HepG2 (cell line): ENCODE results near the gene SDC4. TPM values are rescaled to one million over a fixed set of nuclear protein-coding genes. Genes with fewer than 3 reads are reported as not detected.
A peak's percentile ranks its signal among the peaks of the same experiment; 100 is the strongest.

ENCODE experiments used
- ARNT ChIP-seq: fragments of 450-650 bp; IDR thresholded peaks from 2 replicates; pipeline ENCODE4 v1.6.1; 2017
- BRCA1 ChIP-seq: sonication (generic); formaldehyde crosslinking; IDR thresholded peaks from 2 replicates; pipeline ENCODE4 v1.4.0; 2020; ENCODE audit warnings: missing genetic modification reagents
- CBX2 ChIP-seq, 2 experiments: fragments of 200-600 bp in 1 of 2; sonication (generic); formaldehyde crosslinking in 1 of 2; IDR thresholded peaks; 2 replicates each; pipeline versions ENCODE4 v1.7.0 to v1.8.1; 2018 to 2022; ENCODE audit warnings: low read depth in 2 of 2, low read length in 1 of 2, mild to moderate bottlenecking in 1 of 2, missing genetic modification reagents in 1 of 2
- GMEB1 ChIP-seq: sonication (generic); formaldehyde crosslinking; IDR thresholded peaks from 2 replicates; pipeline ENCODE4 v1.5.1; 2020; ENCODE audit warnings: missing genetic modification reagents, mild to moderate bottlenecking, borderline replicate concordance
- HNRNPH1 ChIP-seq: fragments of 200-400 bp; formaldehyde crosslinking; optimal IDR thresholded peaks from 2 replicates; pipeline ENCODE3; 2017; ENCODE audit warnings: mild to moderate bottlenecking, low read depth, low read length
- IKZF4 ChIP-seq: sonication (generic); formaldehyde crosslinking; IDR thresholded peaks from 2 replicates; pipeline ENCODE4 v1.5.1; 2020; ENCODE audit warnings: borderline replicate concordance, mild to moderate bottlenecking, low read depth, missing genetic modification reagents; ENCODE audit errors: not compliant biosample characterization
- KDM3A ChIP-seq: IDR thresholded peaks from 2 replicates; pipeline ENCODE4 v1.6.1; 2018; ENCODE audit warnings: low read depth, missing compliant biosample characterization
- KDM4B ChIP-seq: sonication (generic); formaldehyde crosslinking; IDR thresholded peaks from 2 replicates; pipeline ENCODE4 v1.4.0; 2020; ENCODE audit warnings: missing genetic modification reagents
- MBD4 ChIP-seq: IDR thresholded peaks from 2 replicates; pipeline ENCODE4 v1.6.1; 2012; ENCODE audit warnings: low read length, inconsistent platforms, borderline replicate concordance
- NFIC ChIP-seq: IDR thresholded peaks from 2 replicates; pipeline ENCODE4 v1.6.1; 2012; ENCODE audit warnings: mild to moderate bottlenecking, low read length, inconsistent platforms
- PBX3 ChIP-seq: sonication (generic); formaldehyde crosslinking; IDR thresholded peaks from 2 replicates; pipeline ENCODE4 v1.8.1; 2023; ENCODE audit warnings: missing genetic modification reagents, inconsistent platforms, borderline replicate concordance
- SIN3A ChIP-seq: IDR thresholded peaks from 2 replicates; pipeline ENCODE4 v1.6.1; 2011; ENCODE audit warnings: low read depth, mild to moderate bottlenecking, control low read depth, low read length, borderline replicate concordance
- THYN1 ChIP-seq: sonication (generic); formaldehyde crosslinking; IDR thresholded peaks from 2 replicates; pipeline ENCODE4 v1.8.1; 2023; ENCODE audit warnings: low read depth, mild to moderate bottlenecking, moderate library complexity, missing genetic modification reagents, borderline replicate concordance
- ZBTB7B ChIP-seq: sonication (generic); formaldehyde crosslinking; IDR thresholded peaks from 2 replicates; pipeline ENCODE4 v1.4.0; 2020; ENCODE audit warnings: missing genetic modification reagents
- ZNF367 ChIP-seq: sonication (generic); formaldehyde crosslinking; IDR thresholded peaks from 2 replicates; pipeline ENCODE4 v1.4.0; 2020; ENCODE audit warnings: missing genetic modification reagents, borderline replicate concordance
- ZNF629 ChIP-seq: sonication (generic); formaldehyde crosslinking; conservative IDR thresholded peaks from 2 replicates; pipeline ENCODE4 v1.5.0; 2020; ENCODE audit warnings: missing genetic modification reagents
- ZNF672 ChIP-seq: sonication (generic); formaldehyde crosslinking; IDR thresholded peaks from 2 replicates; pipeline ENCODE4 v1.8.1; 2022; ENCODE audit warnings: missing genetic modification reagents
- ZNF879 ChIP-seq: sonication (generic); formaldehyde crosslinking; IDR thresholded peaks from 2 replicates; pipeline ENCODE4 v1.8.1; 2023; ENCODE audit warnings: missing genetic modification reagents
- ZZZ3 ChIP-seq: sonication (generic); formaldehyde crosslinking; IDR thresholded peaks from 2 replicates; pipeline ENCODE4 v1.4.0; 2020; ENCODE audit warnings: missing genetic modification reagents, mild to moderate bottlenecking, borderline replicate concordance
- polyA plus RNA-seq, 8 experiments: library from polyadenylated mRNA; depleted of rRNA in 3 of 8; stranded (reverse) in 7 of 8; unstranded in 1 of 8; fragments of >200 nt; fragmentation: Illumina TruSeq in 4 of 8; extraction: Trizol in 4 of 8; gene quantifications; 2 replicates each; pipeline versions ENCODE4 v1.2.1 to v1.2.3, GENCODE V29; 2011 to 2016; ENCODE audit warnings: low read depth in 4 of 8, missing spikeins in 1 of 8, mixed read lengths in 1 of 8; ENCODE audit not compliant: insufficient read depth in 1 of 8
- total RNA-seq, 5 experiments: library from RNA; depleted of rRNA; stranded (reverse); fragments of >200 nt; fragmentation: Illumina TruSeq; extraction: Trizol; gene quantifications; 2 replicates each; pipeline ENCODE4 v1.2.3, GENCODE V29; 2016; ENCODE audit warnings: low read depth in 1 of 5
- TF ChIP-seq, protein P1 (sequence below): IDR thresholded peaks from 2 replicates; pipeline ENCODE4 v1.6.1; 2016; ENCODE audit warnings: mild to moderate bottlenecking
- TF ChIP-seq, protein P2 (sequence below): sonication (generic); formaldehyde crosslinking; IDR thresholded peaks from 2 replicates; pipeline ENCODE4 v1.4.0; 2020; ENCODE audit warnings: missing genetic modification reagents; ENCODE audit errors: not compliant biosample characterization
- TF ChIP-seq, protein P3 (sequence below): sonication (generic); formaldehyde crosslinking; IDR thresholded peaks from 2 replicates; pipeline ENCODE4; 2020; ENCODE audit warnings: missing genetic modification reagents, mild to moderate bottlenecking, borderline replicate concordance

The SDC4 gene
- total and polyA plus RNA-seq, 2 of the 13 experiments (the other 11 are each of a cell fraction or from before 2014, with no cell fraction given) = 49.0 to 65.1 TPM

DNA sequence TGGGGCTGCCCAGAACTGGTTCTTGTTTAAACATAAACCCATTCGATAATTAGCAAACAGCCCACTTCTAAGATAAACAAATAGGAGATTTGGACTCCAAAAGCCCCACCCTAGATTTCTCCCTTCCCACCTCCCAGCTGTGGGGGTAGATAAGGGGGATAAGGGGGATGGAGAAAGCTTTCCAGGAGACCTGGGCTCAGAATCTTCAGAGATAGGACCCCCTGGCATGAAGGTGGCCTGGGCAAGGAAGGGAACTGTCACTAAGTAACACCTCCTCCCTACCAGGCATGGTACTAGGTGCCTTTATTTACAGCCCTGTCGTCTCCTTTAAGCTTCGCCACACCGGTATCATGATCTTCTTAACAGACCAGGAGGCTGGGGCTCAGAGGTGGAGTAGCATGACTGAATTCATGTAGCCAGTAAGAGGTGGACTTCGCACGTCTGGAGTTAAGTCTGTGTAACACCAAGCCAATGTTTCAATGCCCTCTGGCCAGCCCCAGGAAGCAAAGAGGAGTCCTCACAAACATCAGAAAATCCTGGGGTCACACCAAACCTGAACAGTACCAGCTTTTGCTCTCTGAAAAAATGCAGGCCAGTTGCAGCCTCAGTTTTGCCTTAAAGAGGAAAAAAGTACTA is 4.6 kb downstream of the SDC4 start (continued):
- TF ChIP-seq PBX3 (CRISPR knock-in tag) (no peak), KDM4B (CRISPR knock-in tag) (no peak; the same call in 1 of the 2 replicates), ARNT (no peak), ZNF672 (no peak), BRCA1 (CRISPR knock-in tag) (no peak), KDM3A (no peak), ZNF879 (no peak), ZNF629 (CRISPR knock-in tag) (no peak; the same call in 1 of the 2 replicates), THYN1 (no peak), ZZZ3 (CRISPR knock-in tag) (no peak), NFIC (no peak; the same call in 1 of the 2 replicates), SIN3A (no peak), IKZF4 (CRISPR knock-in tag) (no peak), HNRNPH1 (no peak), GMEB1 (no peak), ZNF367 (CRISPR knock-in tag) (no peak), ZBTB7B (CRISPR knock-in tag) (no peak), CBX2 (IDR thresholded peaks at IDR 0.05; ENCODE audit: low read depth, low read length) (no peak), CBX2 (CRISPR knock-in tag; IDR thresholded peaks at IDR 0.05; ENCODE audit: low read depth) (no peak), MBD4 (no peak)
- TF ChIP-seq, protein P1, sequence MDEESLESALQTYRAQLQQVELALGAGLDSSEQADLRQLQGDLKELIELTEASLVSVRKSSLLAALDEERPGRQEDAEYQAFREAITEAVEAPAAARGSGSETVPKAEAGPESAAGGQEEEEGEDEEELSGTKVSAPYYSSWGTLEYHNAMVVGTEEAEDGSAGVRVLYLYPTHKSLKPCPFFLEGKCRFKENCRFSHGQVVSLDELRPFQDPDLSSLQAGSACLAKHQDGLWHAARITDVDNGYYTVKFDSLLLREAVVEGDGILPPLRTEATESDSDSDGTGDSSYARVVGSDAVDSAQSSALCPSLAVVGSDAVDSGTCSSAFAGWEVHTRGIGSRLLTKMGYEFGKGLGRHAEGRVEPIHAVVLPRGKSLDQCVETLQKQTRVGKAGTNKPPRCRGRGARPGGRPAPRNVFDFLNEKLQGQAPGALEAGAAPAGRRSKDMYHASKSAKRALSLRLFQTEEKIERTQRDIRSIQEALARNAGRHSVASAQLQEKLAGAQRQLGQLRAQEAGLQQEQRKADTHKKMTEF = peak; percentile 69; the same call in 1 of the 2 replicates
- TF ChIP-seq, protein P2, sequence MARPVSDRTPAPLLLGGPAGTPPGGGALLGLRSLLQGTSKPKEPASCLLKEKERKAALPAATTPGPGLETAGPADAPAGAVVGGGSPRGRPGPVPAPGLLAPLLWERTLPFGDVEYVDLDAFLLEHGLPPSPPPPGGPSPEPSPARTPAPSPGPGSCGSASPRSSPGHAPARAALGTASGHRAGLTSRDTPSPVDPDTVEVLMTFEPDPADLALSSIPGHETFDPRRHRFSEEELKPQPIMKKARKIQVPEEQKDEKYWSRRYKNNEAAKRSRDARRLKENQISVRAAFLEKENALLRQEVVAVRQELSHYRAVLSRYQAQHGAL (CRISPR knock-in tag) = no peak
- TF ChIP-seq, protein P3, sequence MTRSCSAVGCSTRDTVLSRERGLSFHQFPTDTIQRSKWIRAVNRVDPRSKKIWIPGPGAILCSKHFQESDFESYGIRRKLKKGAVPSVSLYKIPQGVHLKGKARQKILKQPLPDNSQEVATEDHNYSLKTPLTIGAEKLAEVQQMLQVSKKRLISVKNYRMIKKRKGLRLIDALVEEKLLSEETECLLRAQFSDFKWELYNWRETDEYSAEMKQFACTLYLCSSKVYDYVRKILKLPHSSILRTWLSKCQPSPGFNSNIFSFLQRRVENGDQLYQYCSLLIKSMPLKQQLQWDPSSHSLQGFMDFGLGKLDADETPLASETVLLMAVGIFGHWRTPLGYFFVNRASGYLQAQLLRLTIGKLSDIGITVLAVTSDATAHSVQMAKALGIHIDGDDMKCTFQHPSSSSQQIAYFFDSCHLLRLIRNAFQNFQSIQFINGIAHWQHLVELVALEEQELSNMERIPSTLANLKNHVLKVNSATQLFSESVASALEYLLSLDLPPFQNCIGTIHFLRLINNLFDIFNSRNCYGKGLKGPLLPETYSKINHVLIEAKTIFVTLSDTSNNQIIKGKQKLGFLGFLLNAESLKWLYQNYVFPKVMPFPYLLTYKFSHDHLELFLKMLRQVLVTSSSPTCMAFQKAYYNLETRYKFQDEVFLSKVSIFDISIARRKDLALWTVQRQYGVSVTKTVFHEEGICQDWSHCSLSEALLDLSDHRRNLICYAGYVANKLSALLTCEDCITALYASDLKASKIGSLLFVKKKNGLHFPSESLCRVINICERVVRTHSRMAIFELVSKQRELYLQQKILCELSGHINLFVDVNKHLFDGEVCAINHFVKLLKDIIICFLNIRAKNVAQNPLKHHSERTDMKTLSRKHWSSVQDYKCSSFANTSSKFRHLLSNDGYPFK (CRISPR knock-in tag) = no peak; the same call in 1 of the 2 replicates
